Measurements from ENCODE around the gene SPIRE2.

GRCh38 chr16:89787365-89787805, 40.9 kb upstream of the SPIRE2 start:
- TF ChIP-seq, protein P1, sequence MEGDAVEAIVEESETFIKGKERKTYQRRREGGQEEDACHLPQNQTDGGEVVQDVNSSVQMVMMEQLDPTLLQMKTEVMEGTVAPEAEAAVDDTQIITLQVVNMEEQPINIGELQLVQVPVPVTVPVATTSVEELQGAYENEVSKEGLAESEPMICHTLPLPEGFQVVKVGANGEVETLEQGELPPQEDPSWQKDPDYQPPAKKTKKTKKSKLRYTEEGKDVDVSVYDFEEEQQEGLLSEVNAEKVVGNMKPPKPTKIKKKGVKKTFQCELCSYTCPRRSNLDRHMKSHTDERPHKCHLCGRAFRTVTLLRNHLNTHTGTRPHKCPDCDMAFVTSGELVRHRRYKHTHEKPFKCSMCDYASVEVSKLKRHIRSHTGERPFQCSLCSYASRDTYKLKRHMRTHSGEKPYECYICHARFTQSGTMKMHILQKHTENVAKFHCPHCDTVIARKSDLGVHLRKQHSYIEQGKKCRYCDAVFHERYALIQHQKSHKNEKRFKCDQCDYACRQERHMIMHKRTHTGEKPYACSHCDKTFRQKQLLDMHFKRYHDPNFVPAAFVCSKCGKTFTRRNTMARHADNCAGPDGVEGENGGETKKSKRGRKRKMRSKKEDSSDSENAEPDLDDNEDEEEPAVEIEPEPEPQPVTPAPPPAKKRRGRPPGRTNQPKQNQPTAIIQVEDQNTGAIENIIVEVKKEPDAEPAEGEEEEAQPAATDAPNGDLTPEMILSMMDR (IDR thresholded peaks at IDR 0.05), result no peak
- no peak for TF ChIP-seq POLR2A (IDR thresholded peaks at IDR 0.05)
